ENCODE results near the gene IGFL2. TPM values are rescaled to one million over a fixed set of nuclear protein-coding genes. Genes with fewer than 3 reads are reported as not detected.
"Not testable (repeated sequence)": the region's sequence is repeated elsewhere in the genome, so short reads cannot be mapped to it uniquely, and the experiment has no call there.

The IGFL2 gene
- total and polyA plus RNA-seq, 3 donors from 2014 or later: 7.2 to 8.0 (median 7.6) TPM

GRCh38 chr19:46159418-46160232 is 11.6 kb downstream of the IGFL2 start:
- intact Hi-C loops (cut with DNase I; ENCODE audit: low total_unique reads): no loop called here
- DNase-seq: no peak
- WGBS, 2 donors: 78 to 82% methylated on average over 4 of the region's 4 CpGs
- no peak for TF ChIP-seq CTCF (IDR thresholded peaks at IDR 0.05)
- no peak for TF ChIP-seq POLR2A (IDR thresholded peaks at IDR 0.05)
- Histone ChIP-seq H3K27ac (no peak overlapping the region), H3K36me3 (ENCODE audit: low read depth, missing control alignments) (no peaks in the 10 kb centered on the region), H3K27me3 (no peaks in the 10 kb centered on the region), H3K4me1 (no peaks in the 10 kb centered on the region), H3K4me3 (no peak overlapping the region), H3K9me3 (no peaks in the 10 kb centered on the region)

GRCh38 chr19:46160233-46160775 is 12.3 kb downstream of the IGFL2 start:
- no peak overlapping the region for H3K4me3 ChIP-seq
- H3K4me1 ChIP-seq: no peaks in the 10 kb centered on the region
- no peaks in the 10 kb centered on the region for H3K36me3 ChIP-seq (ENCODE audit: low read depth, missing control alignments)
- no peaks in the 10 kb centered on the region for H3K27me3 ChIP-seq
- TF ChIP-seq POLR2A (IDR thresholded peaks at IDR 0.05) (no peak), CTCF (IDR thresholded peaks at IDR 0.05) (no peak)
- DNase-seq: no peak
- no peaks in the 10 kb centered on the region for H3K9me3 ChIP-seq
- WGBS, 2 donors: 92 to 95% methylated on average over 7 of the region's 7 CpGs
- H3K27ac ChIP-seq: no peak overlapping the region
- intact Hi-C loops (cut with DNase I; ENCODE audit: low total_unique reads): no loop called here

- H3K4me3 ChIP-seq; DNase-seq; H3K27me3 ChIP-seq; H3K4me1 ChIP-seq; H3K9me3 ChIP-seq; H3K36me3 ChIP-seq (ENCODE audit: low read depth, missing control alignments); intact Hi-C loops (cut with DNase I; ENCODE audit: low total_unique reads); H3K27ac ChIP-seq: not testable (repeated sequence)
- 60 to 79% methylated on average over 2 of the region's 2 CpGs for WGBS, 2 donors
Observed at GRCh38 chr19:46161642-46162257, 13.7 kb downstream of the IGFL2 start.

- TF ChIP-seq POLR2A (IDR thresholded peaks at IDR 0.05): no peak
- TF ChIP-seq CTCF (IDR thresholded peaks at IDR 0.05): no peak
- no peaks in the 10 kb centered on the region for H3K36me3 ChIP-seq (ENCODE audit: low read depth, missing control alignments)
- intact Hi-C loops (cut with DNase I; ENCODE audit: low total_unique reads): no loop called here
- H3K9me3 ChIP-seq: no peaks in the 10 kb centered on the region
- H3K4me3 ChIP-seq: no peak overlapping the region
- no peak for DNase-seq
- H3K27ac ChIP-seq: no peak overlapping the region
- H3K4me1 ChIP-seq: no peaks in the 10 kb centered on the region
- no peaks in the 10 kb centered on the region for H3K27me3 ChIP-seq
- WGBS, 2 donors: 79 to 83% methylated on average over 3 of the region's 3 CpGs
Observed at GRCh38 chr19:46162731-46163130, 14.7 kb downstream of the IGFL2 start.

- Histone ChIP-seq H3K4me3 (no peak overlapping the region), H3K27me3 (no peaks in the 10 kb centered on the region), H3K27ac (no peak overlapping the region), H3K4me1 (no peaks in the 10 kb centered on the region), H3K9me3 (no peaks in the 10 kb centered on the region), H3K36me3 (ENCODE audit: low read depth, missing control alignments) (no peaks in the 10 kb centered on the region)
- intact Hi-C loops (cut with DNase I; ENCODE audit: low total_unique reads): no loop called here
- WGBS, 2 donors: 76 to 81% methylated on average over 8 of the region's 8 CpGs
- no peak for DNase-seq
- TF ChIP-seq CTCF (IDR thresholded peaks at IDR 0.05): no peak
- no peak for TF ChIP-seq POLR2A (IDR thresholded peaks at IDR 0.05)
Observed at GRCh38 chr19:46173886-46174480, 25.9 kb downstream of the IGFL2 start.
